ENCODE data around the gene ADAM10.
A peak's percentile ranks its signal among the peaks of the same experiment; 100 is the strongest.

ADAM10 gene

DNA sequence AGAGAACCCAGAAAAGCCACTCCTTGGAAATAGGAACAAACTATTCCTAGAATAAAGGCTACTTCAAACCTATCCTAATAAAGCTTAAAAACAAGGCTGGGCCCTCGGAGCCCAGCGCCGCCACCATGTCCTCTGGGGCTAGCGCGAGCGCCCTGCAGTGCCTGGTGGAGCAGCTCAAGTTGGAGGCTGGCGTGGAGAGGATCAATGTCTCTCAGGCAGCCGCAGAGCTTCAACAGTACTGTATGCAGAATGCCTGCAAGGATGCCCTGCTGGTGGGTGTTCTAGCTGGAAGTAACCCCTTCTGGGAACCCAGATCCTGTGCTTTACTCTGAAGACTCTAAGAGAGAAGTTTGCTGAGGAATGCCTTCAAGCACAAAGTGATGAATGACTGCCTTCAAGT is 63.2 kb downstream of the ADAM10 start:
- Histone ChIP-seq H3K23ac (ENCODE audit: low read length) (no peak overlapping the region), H2BK12ac (ENCODE audit: low read length) (peak overlapping the region; percentile 22), H3K27me3 (ENCODE audit: insufficient read depth, low read length) (no peaks in the 10 kb centered on the region), H4K12ac (ENCODE audit: low read depth, low read length) (no peak overlapping the region), H2AK5ac (ENCODE audit: low read length) (no peak overlapping the region), H4K8ac (ENCODE audit: low read depth, low read length) (no peak overlapping the region), H3K36me3 (ENCODE audit: control insufficient read depth in 1 of 2, insufficient read depth in 2 of 2, low read length in 2 of 2) (peaks cover 0 to 2% of the 10 kb centered on the region in 2 experiments), H3K4ac (ENCODE audit: low read depth, low read length) (peak overlapping the region; percentile 70), H3K4me3 (ENCODE audit: low read depth, low read length) (no peak overlapping the region), H2BK120ac (ENCODE audit: insufficient read depth, low read length, poor library complexity) (no peak overlapping the region), H3K9ac (ENCODE audit: low read length) (no peak overlapping the region), H3K27ac (ENCODE audit: low read depth, low read length) (no peak overlapping the region), H3K79me2 (ENCODE audit: control insufficient read depth, insufficient read depth, low read length, poor library complexity) (peaks cover 3% of the 10 kb centered on the region), H3K4me2 (ENCODE audit: low read length) (no peak overlapping the region), H3K79me1 (ENCODE audit: low read length) (no peaks in the 10 kb centered on the region), H4K91ac (ENCODE audit: low read depth, low read length) (no peak overlapping the region), H3K4me1 (ENCODE audit: control insufficient read depth in 1 of 2, insufficient read depth in 2 of 2, low read length in 2 of 2) (no peaks in the 10 kb centered on the region), H3K9me3 (ENCODE audit: insufficient read depth, low read depth, low read length) (no peaks in the 10 kb centered on the region), H2AFZ (ENCODE audit: insufficient read depth, low read length, poor library complexity) (no peak overlapping the region), H2BK5ac (ENCODE audit: low read depth, low read length, poor library complexity) (no peak overlapping the region), H3K18ac (ENCODE audit: low read length) (no peak overlapping the region), H3K14ac (ENCODE audit: low read length) (no peak overlapping the region)
- no CpG with 5 or more reads among the region's 8 CpGs for WGBS (ENCODE audit: extremely low coverage, insufficient coverage, insufficient read length)
- DNase-seq: no peak

DNA sequence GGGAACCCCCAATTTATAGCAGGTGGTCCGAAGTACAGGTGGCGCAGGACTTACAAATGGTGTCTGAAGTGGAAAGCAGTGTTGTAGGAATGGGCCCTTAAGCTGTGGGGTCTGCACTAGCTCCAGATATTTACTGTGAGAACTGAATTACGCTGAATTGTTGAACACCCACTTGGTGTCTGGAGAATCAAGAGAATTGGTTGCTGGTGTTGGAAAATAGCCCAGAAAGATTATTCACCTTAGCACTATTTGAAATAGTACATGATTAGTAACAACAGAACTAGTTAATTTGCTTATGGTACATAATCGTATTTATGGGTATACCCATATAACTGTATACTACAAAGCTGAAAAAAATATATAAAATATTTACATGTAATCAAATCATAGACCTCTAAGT is 64.8 kb downstream of the ADAM10 start:
- Histone ChIP-seq H3K27ac (ENCODE audit: low read depth, low read length) (no peak overlapping the region), H3K4me1 (ENCODE audit: control insufficient read depth in 1 of 2, insufficient read depth in 2 of 2, low read length in 2 of 2) (peaks cover 0 to 3% of the 10 kb centered on the region in 2 experiments), H3K27me3 (ENCODE audit: insufficient read depth, low read length) (no peaks in the 10 kb centered on the region), H2AFZ (ENCODE audit: insufficient read depth, low read length, poor library complexity) (no peak overlapping the region), H3K14ac (ENCODE audit: low read length) (no peak overlapping the region), H2AK5ac (ENCODE audit: low read length) (no peak overlapping the region), H3K9ac (ENCODE audit: low read length) (no peak overlapping the region), H3K23ac (ENCODE audit: low read length) (no peak overlapping the region), H2BK5ac (ENCODE audit: low read depth, low read length, poor library complexity) (no peak overlapping the region), H3K36me3 (ENCODE audit: control insufficient read depth in 1 of 2, insufficient read depth in 2 of 2, low read length in 2 of 2) (peaks cover 2 to 3% of the 10 kb centered on the region in 2 experiments), H2BK12ac (ENCODE audit: low read length) (no peak overlapping the region), H4K12ac (ENCODE audit: low read depth, low read length) (no peak overlapping the region), H3K4ac (ENCODE audit: low read depth, low read length) (peak overlapping the region; percentile 6), H3K79me1 (ENCODE audit: low read length) (no peaks in the 10 kb centered on the region), H3K4me2 (ENCODE audit: low read length) (no peak overlapping the region), H3K79me2 (ENCODE audit: control insufficient read depth, insufficient read depth, low read length, poor library complexity) (peaks cover 3% of the 10 kb centered on the region), H3K9me3 (ENCODE audit: insufficient read depth, low read depth, low read length) (no peaks in the 10 kb centered on the region), H2BK120ac (ENCODE audit: insufficient read depth, low read length, poor library complexity) (no peak overlapping the region), H4K91ac (ENCODE audit: low read depth, low read length) (no peak overlapping the region), H3K4me3 (ENCODE audit: low read depth, low read length) (no peak overlapping the region), H4K8ac (ENCODE audit: low read depth, low read length) (no peak overlapping the region), H3K18ac (ENCODE audit: low read length) (no peak overlapping the region)
- DNase-seq: no peak
- no CpG with 5 or more reads among the region's 4 CpGs for WGBS (ENCODE audit: extremely low coverage, insufficient coverage, insufficient read length)

DNA sequence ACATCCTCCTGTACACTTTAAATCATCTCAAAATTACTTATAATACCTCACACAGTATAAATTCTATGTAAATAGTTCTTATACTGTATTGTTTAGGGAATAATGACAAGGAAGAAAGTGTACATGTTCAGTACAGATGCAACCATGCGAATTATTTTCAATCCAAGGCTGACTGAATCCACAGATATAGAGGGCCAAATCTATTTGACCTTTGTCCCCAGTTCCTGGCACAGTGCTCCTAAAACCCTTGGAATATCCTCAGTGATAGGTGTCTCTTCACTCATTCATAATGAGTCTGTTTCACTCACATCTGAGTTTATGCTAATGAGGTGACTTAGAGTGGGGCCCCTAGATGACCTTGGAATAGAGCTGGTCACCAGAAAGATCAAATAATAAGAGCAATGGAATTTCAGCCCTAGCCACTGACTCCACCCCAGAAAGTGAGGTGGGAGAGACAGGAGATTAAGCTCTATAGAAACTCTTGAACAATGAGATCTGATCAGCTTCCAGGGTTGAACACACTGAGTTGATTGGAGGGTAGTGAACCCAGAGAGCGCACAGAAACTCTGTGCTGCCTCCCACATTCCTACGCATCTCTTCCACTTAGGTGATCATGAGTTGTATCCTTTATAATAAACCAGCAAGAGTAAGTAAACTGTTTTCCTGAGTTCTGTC is 65.3 kb downstream of the ADAM10 start:
- H3K36me3 ChIP-seq (ENCODE audit: control insufficient read depth in 1 of 2, insufficient read depth in 2 of 2, low read length in 2 of 2): peaks cover 5 to 6% of the 10 kb centered on the region in 2 experiments
- peaks cover 0 to 3% of the 10 kb centered on the region in 2 experiments for H3K4me1 ChIP-seq (ENCODE audit: control insufficient read depth in 1 of 2, insufficient read depth in 2 of 2, low read length in 2 of 2)
- no peak overlapping the region for H3K23ac ChIP-seq (ENCODE audit: low read length)
- no peak overlapping the region for H3K9ac ChIP-seq (ENCODE audit: low read length)
- DNase-seq: no peak
- H2BK5ac ChIP-seq (ENCODE audit: low read depth, low read length, poor library complexity): no peak overlapping the region
- H2AK5ac ChIP-seq (ENCODE audit: low read length): no peak overlapping the region
- no peak overlapping the region for H2BK120ac ChIP-seq (ENCODE audit: insufficient read depth, low read length, poor library complexity)
- H2AFZ ChIP-seq (ENCODE audit: insufficient read depth, low read length, poor library complexity): no peak overlapping the region
- no peak overlapping the region for H4K91ac ChIP-seq (ENCODE audit: low read depth, low read length)
- H3K79me1 ChIP-seq (ENCODE audit: low read length): no peaks in the 10 kb centered on the region
- H4K12ac ChIP-seq (ENCODE audit: low read depth, low read length): no peak overlapping the region
- H3K4me3 ChIP-seq (ENCODE audit: low read depth, low read length): no peak overlapping the region
- no peak overlapping the region for H3K14ac ChIP-seq (ENCODE audit: low read length)
- H3K4ac ChIP-seq (ENCODE audit: low read depth, low read length): no peak overlapping the region
- no CpG with 5 or more reads among the region's 3 CpGs for WGBS (ENCODE audit: extremely low coverage, insufficient coverage, insufficient read length)
- H3K9me3 ChIP-seq (ENCODE audit: insufficient read depth, low read depth, low read length): no peaks in the 10 kb centered on the region
- no peaks in the 10 kb centered on the region for H3K27me3 ChIP-seq (ENCODE audit: insufficient read depth, low read length)
- H3K27ac ChIP-seq (ENCODE audit: low read depth, low read length): no peak overlapping the region
- H3K79me2 ChIP-seq (ENCODE audit: control insufficient read depth, insufficient read depth, low read length, poor library complexity): peaks cover 3% of the 10 kb centered on the region
- no peak overlapping the region for H3K4me2 ChIP-seq (ENCODE audit: low read length)
- no peak overlapping the region for H3K18ac ChIP-seq (ENCODE audit: low read length)
- no peak overlapping the region for H4K8ac ChIP-seq (ENCODE audit: low read depth, low read length)
- H2BK12ac ChIP-seq (ENCODE audit: low read length): no peak overlapping the region

DNA sequence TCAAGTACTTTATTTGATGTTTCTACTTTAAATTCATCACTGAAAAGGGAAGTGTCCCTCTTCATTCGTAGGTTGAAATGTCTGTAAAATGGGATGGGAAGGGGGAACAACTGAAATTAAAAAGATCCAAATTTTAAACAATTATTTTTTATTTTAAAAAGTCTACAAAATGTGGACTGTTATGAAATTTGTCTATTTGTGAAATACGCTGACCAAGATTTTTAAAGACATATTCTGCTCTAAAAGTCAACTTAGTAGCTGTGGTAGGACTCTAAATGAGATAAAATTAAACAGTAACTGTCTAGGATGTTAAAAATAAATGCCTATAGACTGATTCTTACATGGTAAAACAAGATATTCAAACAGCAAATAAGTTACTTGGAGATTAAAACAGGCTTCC is 67.3 kb downstream of the ADAM10 start:
- no peaks in the 10 kb centered on the region for H3K79me1 ChIP-seq (ENCODE audit: low read length)
- no peak overlapping the region for H4K91ac ChIP-seq (ENCODE audit: low read depth, low read length)

More for the DNA sequence above, 67.3 kb downstream of the ADAM10 start:
- H2BK12ac ChIP-seq (ENCODE audit: low read length): no peak overlapping the region
- H3K9ac ChIP-seq (ENCODE audit: low read length): no peak overlapping the region
- no peak overlapping the region for H2AFZ ChIP-seq (ENCODE audit: insufficient read depth, low read length, poor library complexity)
- H4K12ac ChIP-seq (ENCODE audit: low read depth, low read length): no peak overlapping the region
- H3K4me1 ChIP-seq (ENCODE audit: control insufficient read depth in 1 of 2, insufficient read depth in 2 of 2, low read length in 2 of 2): peaks cover 0 to 3% of the 10 kb centered on the region in 2 experiments
- no peak overlapping the region for H2BK120ac ChIP-seq (ENCODE audit: insufficient read depth, low read length, poor library complexity)
- H2AK5ac ChIP-seq (ENCODE audit: low read length): no peak overlapping the region
- no CpG with 5 or more reads among the region's 2 CpGs for WGBS (ENCODE audit: extremely low coverage, insufficient coverage, insufficient read length)
- no peak overlapping the region for H3K4me2 ChIP-seq (ENCODE audit: low read length)
- no peak overlapping the region for H3K4ac ChIP-seq (ENCODE audit: low read depth, low read length)
- no peaks in the 10 kb centered on the region for H3K27me3 ChIP-seq (ENCODE audit: insufficient read depth, low read length)
- H3K4me3 ChIP-seq (ENCODE audit: low read depth, low read length): no peak overlapping the region
- DNase-seq: no peak
- H2BK5ac ChIP-seq (ENCODE audit: low read depth, low read length, poor library complexity): no peak overlapping the region
- H4K8ac ChIP-seq (ENCODE audit: low read depth, low read length): no peak overlapping the region
- no peaks in the 10 kb centered on the region for H3K9me3 ChIP-seq (ENCODE audit: insufficient read depth, low read depth, low read length)
- peaks cover 1% of the 10 kb centered on the region for H3K79me2 ChIP-seq (ENCODE audit: control insufficient read depth, insufficient read depth, low read length, poor library complexity)
- H3K27ac ChIP-seq (ENCODE audit: low read depth, low read length): no peak overlapping the region
- peaks cover 5 to 6% of the 10 kb centered on the region in 2 experiments for H3K36me3 ChIP-seq (ENCODE audit: control insufficient read depth in 1 of 2, insufficient read depth in 2 of 2, low read length in 2 of 2)
- H3K18ac ChIP-seq (ENCODE audit: low read length): no peak overlapping the region
- H3K23ac ChIP-seq (ENCODE audit: low read length): no peak overlapping the region
- no peak overlapping the region for H3K14ac ChIP-seq (ENCODE audit: low read length)

All from trophoblast cell (in vitro differentiated cells and primary cell).